Panc1 (cell line): ENCODE data around the gene ZDHHC8. TPM values are rescaled to one million over a fixed set of nuclear protein-coding genes. Genes with fewer than 3 reads are reported as not detected.

Source experiments
- ATAC-seq: fragments of 200-7000 bp; cut with Tn5 transposase; 2 replicates; pipeline ENCODE4 v1.9.1; 2020; ENCODE audit warnings: mild to moderate bottlenecking, moderate library complexity
- BruUV-seq: library from RNA; stranded (reverse); fragments of 400-500 nt; replicated peaks from 2 replicates; lab custom pipeline; 2021; lab: Mats Ljungman, UMichigan
- CTCF ChIA-PET: fragments of 300-600 bp; sonication (Branson Sonifier 250); formaldehyde crosslinking; loops from one replicate; lab custom pipeline; 2022; ENCODE audit warnings: antibody characterized with exemption; lab: Charles Lee
- POLR2A ChIA-PET: fragments of 300-600 bp; sonication (Branson Sonifier 250); formaldehyde crosslinking; loops from one replicate; lab custom pipeline; 2022; ENCODE audit warnings: antibody characterized with exemption; lab: Charles Lee
- DNase-seq: peaks from one replicate; pipeline ENCODE4 v3.0.0-alpha.2; 2010; ENCODE audit warnings: low read depth, low spot score
- H3K27ac ChIP-seq: 2 replicates; pipeline ENCODE4 v1.5.1; 2011; ENCODE audit warnings: mild to moderate bottlenecking, low read length, inconsistent platforms
- H3K27me3 ChIP-seq: fragments of 200-500 bp; sonication (Bioruptor generic); 2 replicates; pipeline ENCODE4 v1.6.0; 2014; ENCODE audit warnings: low read length, inconsistent platforms; ENCODE audit not compliant: control insufficient read depth, insufficient read depth
- H3K36me3 ChIP-seq: fragments of 200-500 bp; sonication (Bioruptor generic); 2 replicates; pipeline ENCODE4 v1.5.1; 2014; ENCODE audit warnings: inconsistent platforms, mild to moderate bottlenecking, low read length, moderate library complexity; ENCODE audit not compliant: control insufficient read depth, insufficient read depth
- H3K4me1 ChIP-seq: 2 replicates; pipeline ENCODE4 v1.5.1; 2011; ENCODE audit warnings: inconsistent platforms, mild to moderate bottlenecking, low read length, moderate library complexity; ENCODE audit not compliant: control insufficient read depth, insufficient read depth
- H3K4me3 ChIP-seq, 2 experiments: 2 replicates each; pipeline ENCODE4 v1.5.1; 2011 to 2012; ENCODE audit warnings: low read depth in 2 of 2, low read length in 2 of 2, mild to moderate bottlenecking in 2 of 2, inconsistent platforms in 1 of 2, moderate library complexity in 1 of 2
- H3K9me3 ChIP-seq: fragments of 200-500 bp; sonication (Bioruptor generic); 2 replicates; pipeline ENCODE4 v1.5.1; 2014; ENCODE audit warnings: low read depth, mild to moderate bottlenecking, inconsistent platforms, low read length, moderate library complexity; ENCODE audit not compliant: control insufficient read depth, insufficient read depth
- CTCF ChIP-seq: fragments of 450-650 bp; IDR thresholded peaks from 2 replicates; pipeline ENCODE4 v1.5.1; 2017; ENCODE audit warnings: mild to moderate bottlenecking
- POLR2AphosphoS5 ChIP-seq: IDR thresholded peaks from 2 replicates; pipeline ENCODE4 v1.6.1; 2012; ENCODE audit warnings: mild to moderate bottlenecking, low read depth, low read length, moderate library complexity
- SIN3A ChIP-seq: IDR thresholded peaks from 2 replicates; pipeline ENCODE4 v1.6.1; 2012; ENCODE audit warnings: low read depth, mild to moderate bottlenecking, low read length, moderate library complexity, borderline replicate concordance; ENCODE audit not compliant: insufficient read depth
- TCF7L2 ChIP-seq: IDR thresholded peaks from 2 replicates; pipeline ENCODE4 v1.6.1; 2011; ENCODE audit warnings: mild to moderate bottlenecking, low read depth, low read length, inconsistent platforms
- in situ Hi-C: cut with HindIII; loops from 2 replicates; pipeline ENCODE4 v1.10.0; 2016; ENCODE audit warnings: low sequenced_read_pairs, low pct_unique_long_range_greater_than_20kb
- intact Hi-C: fragments of 100-400 bp; cut with micrococcal nuclease; formaldehyde crosslinking; loops from one replicate; pipeline ENCODE4 v1.10.0; 2022; ENCODE audit not compliant: unreplicated experiment
- total RNA-seq: library from RNA; stranded (reverse); gene quantifications from one replicate; pipeline ENCODE4 v1.2.1, GENCODE V29; 2021; ENCODE audit not compliant: unreplicated experiment
- TF ChIP-seq, protein P1 (sequence below), 2 experiments: IDR thresholded peaks; 2 replicates each; pipeline ENCODE4 v1.6.1; 2011 to 2012; ENCODE audit warnings: low read depth in 2 of 2, control low read depth in 1 of 2, low read length in 1 of 2, mild to moderate bottlenecking in 1 of 2, moderate library complexity in 1 of 2; ENCODE audit not compliant: insufficient read depth in 1 of 2

Gene ZDHHC8
- total RNA-seq, 1 experiment from 2014 or later = 79.0 TPM

GRCh38 chr22:20139391-20140106 lies 7.9 kb downstream of the ZDHHC8 start:
- Histone ChIP-seq H3K27ac (no peak overlapping the region), H3K36me3 (no peaks in the 10 kb centered on the region), H3K9me3 (no peaks in the 10 kb centered on the region), H3K27me3 (no peaks in the 10 kb centered on the region), H3K4me1 (no peaks in the 10 kb centered on the region), H3K4me3 (no peak overlapping the region)
- in situ Hi-C loops (no loop called here), intact Hi-C loops (no loop called here)
- no peak for ATAC-seq
- no peak for DNase-seq
- TF ChIP-seq SIN3A (no peak), POLR2AphosphoS5 (no peak), TCF7L2 (no peak), CTCF (no peak)
- TF ChIP-seq, protein P1, sequence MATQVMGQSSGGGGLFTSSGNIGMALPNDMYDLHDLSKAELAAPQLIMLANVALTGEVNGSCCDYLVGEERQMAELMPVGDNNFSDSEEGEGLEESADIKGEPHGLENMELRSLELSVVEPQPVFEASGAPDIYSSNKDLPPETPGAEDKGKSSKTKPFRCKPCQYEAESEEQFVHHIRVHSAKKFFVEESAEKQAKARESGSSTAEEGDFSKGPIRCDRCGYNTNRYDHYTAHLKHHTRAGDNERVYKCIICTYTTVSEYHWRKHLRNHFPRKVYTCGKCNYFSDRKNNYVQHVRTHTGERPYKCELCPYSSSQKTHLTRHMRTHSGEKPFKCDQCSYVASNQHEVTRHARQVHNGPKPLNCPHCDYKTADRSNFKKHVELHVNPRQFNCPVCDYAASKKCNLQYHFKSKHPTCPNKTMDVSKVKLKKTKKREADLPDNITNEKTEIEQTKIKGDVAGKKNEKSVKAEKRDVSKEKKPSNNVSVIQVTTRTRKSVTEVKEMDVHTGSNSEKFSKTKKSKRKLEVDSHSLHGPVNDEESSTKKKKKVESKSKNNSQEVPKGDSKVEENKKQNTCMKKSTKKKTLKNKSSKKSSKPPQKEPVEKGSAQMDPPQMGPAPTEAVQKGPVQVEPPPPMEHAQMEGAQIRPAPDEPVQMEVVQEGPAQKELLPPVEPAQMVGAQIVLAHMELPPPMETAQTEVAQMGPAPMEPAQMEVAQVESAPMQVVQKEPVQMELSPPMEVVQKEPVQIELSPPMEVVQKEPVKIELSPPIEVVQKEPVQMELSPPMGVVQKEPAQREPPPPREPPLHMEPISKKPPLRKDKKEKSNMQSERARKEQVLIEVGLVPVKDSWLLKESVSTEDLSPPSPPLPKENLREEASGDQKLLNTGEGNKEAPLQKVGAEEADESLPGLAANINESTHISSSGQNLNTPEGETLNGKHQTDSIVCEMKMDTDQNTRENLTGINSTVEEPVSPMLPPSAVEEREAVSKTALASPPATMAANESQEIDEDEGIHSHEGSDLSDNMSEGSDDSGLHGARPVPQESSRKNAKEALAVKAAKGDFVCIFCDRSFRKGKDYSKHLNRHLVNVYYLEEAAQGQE (IDR thresholded peaks at IDR 0.05; ENCODE audit: insufficient read depth in 1 of 2, low read depth in 2 of 2, low read length in 1 of 2) = no peak
- ChIA-PET CTCF (no interaction called here), POLR2A (no interaction called here)
- TSS peak; percentile 64 for BruUV-seq

DNA sequence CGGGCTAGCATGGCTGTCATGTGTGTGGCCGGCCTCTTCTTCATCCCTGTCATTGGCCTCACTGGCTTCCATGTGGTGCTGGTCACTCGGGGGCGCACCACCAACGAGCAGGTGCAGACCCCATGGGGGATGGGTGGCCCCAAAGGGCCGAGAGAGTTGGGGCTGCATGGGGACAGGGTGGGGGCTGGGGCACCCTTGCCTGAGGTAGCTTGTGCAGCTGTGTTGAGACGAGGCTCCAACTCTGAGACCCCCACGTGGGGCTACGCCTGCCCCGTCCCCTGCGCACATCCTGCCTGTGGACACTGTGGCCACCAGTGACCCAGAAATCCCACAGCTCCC lies 8.5 kb downstream of the ZDHHC8 start:
- POLR2A ChIA-PET = no interaction called here
- H3K4me3 ChIP-seq = no peak overlapping the region
- no peaks in the 10 kb centered on the region for H3K27me3 ChIP-seq
- no peaks in the 10 kb centered on the region for H3K36me3 ChIP-seq
- no peaks in the 10 kb centered on the region for H3K9me3 ChIP-seq
- no peaks in the 10 kb centered on the region for H3K4me1 ChIP-seq
- intact Hi-C loops (no loop called here), in situ Hi-C loops (no loop called here)
- no peak overlapping the region for H3K27ac ChIP-seq
- no TSS peak for BruUV-seq
- ATAC-seq = no peak
- CTCF ChIA-PET = no interaction called here
- DNase-seq = no peak
- TF ChIP-seq POLR2AphosphoS5 = no peak
- no peak for TF ChIP-seq CTCF
- TF ChIP-seq SIN3A = no peak
- TF ChIP-seq, protein P1 (IDR thresholded peaks at IDR 0.05; ENCODE audit: insufficient read depth in 1 of 2, low read depth in 2 of 2, low read length in 1 of 2) = no peak
- TF ChIP-seq TCF7L2 = no peak
